ENCODE results near the gene IMMP2L.

- TF ChIP-seq MAX (IDR thresholded peaks at IDR 0.05) = no peak
- TF ChIP-seq ZNF251 (CRISPR knock-in tag; IDR thresholded peaks at IDR 0.05) = no peak
- TF ChIP-seq HOXA3 (CRISPR knock-in tag; IDR thresholded peaks at IDR 0.05) = no peak
- TF ChIP-seq POLR2AphosphoS5 (IDR thresholded peaks at IDR 0.05; ENCODE audit: low read depth, low read length) = no peak
- no peak for TF ChIP-seq MXI1 (IDR thresholded peaks at IDR 0.05; ENCODE audit: borderline replicate concordance, low read depth, low read length)
These were observed 617.8 kb downstream of the IMMP2L start for GRCh38 chr7:110944448-110944847.

All from HepG2 (cell line).